ENCODE results near the gene DOCK9. TPM values are rescaled to one million over a fixed set of nuclear protein-coding genes. Genes with fewer than 3 reads are reported as not detected.

DOCK9 gene
- total and polyA plus RNA-seq, 8 donors, result 98.3 to 158 (median 109) TPM

GRCh38 chr13:98937911-98938381 lies 39.9 kb downstream of the DOCK9 start:
- H3K4me1 ChIP-seq, result no peaks in the 10 kb centered on the region

DNA sequence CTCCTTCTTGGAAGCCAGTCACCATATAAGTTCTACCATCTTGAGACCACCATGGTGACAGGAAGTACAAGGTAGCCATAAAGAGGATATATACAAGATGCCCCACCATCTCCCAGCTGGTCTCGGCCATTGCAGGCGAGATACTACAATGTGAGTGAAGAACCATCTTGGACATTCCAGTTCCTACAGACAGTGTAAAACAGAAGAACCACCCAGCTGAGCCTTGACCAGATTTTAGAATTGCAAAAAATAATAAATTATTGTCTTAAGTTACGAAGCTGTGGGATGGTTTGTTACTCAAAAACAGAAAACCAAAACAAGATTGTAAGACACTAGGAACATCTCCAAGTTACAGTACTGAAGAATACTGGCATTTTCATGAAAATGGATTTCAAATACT lies 43.6 kb downstream of the DOCK9 start:
- intact Hi-C loops (cut with DNase I), result no loop called here
- DNase-seq (no peak), ATAC-seq (no peak)
- Histone ChIP-seq H3K27ac (no peak overlapping the region), H3K9me3 (peaks cover 0 to 18% of the 10 kb centered on the region in 2 donors), H3K27me3 (no peaks in the 10 kb centered on the region), H3K4me3 (no peak overlapping the region), H3K36me3 (peaks cover 0 to 3% of the 10 kb centered on the region in 2 donors), H3K4me1 (no peaks in the 10 kb centered on the region)
- TF ChIP-seq, protein P1, sequence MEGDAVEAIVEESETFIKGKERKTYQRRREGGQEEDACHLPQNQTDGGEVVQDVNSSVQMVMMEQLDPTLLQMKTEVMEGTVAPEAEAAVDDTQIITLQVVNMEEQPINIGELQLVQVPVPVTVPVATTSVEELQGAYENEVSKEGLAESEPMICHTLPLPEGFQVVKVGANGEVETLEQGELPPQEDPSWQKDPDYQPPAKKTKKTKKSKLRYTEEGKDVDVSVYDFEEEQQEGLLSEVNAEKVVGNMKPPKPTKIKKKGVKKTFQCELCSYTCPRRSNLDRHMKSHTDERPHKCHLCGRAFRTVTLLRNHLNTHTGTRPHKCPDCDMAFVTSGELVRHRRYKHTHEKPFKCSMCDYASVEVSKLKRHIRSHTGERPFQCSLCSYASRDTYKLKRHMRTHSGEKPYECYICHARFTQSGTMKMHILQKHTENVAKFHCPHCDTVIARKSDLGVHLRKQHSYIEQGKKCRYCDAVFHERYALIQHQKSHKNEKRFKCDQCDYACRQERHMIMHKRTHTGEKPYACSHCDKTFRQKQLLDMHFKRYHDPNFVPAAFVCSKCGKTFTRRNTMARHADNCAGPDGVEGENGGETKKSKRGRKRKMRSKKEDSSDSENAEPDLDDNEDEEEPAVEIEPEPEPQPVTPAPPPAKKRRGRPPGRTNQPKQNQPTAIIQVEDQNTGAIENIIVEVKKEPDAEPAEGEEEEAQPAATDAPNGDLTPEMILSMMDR (IDR thresholded peaks at IDR 0.05), result no peak

More at GRCh38 chr13:98937911-98938381, 39.9 kb downstream of the DOCK9 start:
- H3K36me3 ChIP-seq, result peaks cover 0 to 3% of the 10 kb centered on the region in 2 donors
- no peaks in the 10 kb centered on the region for H3K27me3 ChIP-seq
- no peak overlapping the region for H3K27ac ChIP-seq
- H3K9me3 ChIP-seq, result peaks cover 0 to 18% of the 10 kb centered on the region in 2 donors
- TF ChIP-seq, protein P1 (IDR thresholded peaks at IDR 0.05), result no peak
- H3K4me3 ChIP-seq, result no peak overlapping the region
- intact Hi-C loops (cut with DNase I), result no loop called here
- ATAC-seq (no peak), DNase-seq (no peak)

DNA sequence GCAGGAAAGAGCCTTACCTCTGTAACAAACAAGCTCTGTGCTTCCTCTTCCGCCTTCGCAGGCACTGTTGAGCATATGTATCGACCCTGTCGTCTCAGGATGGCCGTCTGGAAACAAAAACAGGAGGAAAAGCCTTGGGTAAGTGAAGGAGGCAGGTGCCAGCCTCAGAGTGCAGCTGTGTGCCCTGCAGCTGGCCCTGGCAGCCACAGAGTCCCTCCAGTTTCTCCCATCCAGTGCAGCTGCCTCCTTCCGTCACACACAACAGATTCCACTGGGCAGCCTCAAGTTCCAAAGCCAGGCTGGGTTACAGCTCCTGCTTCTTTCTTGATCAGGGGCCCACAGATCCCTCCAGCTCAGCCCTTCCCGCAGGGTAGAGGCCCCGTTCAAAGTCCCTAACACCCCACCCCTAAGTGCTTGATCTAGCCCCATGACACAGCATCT lies 47.7 kb downstream of the DOCK9 start:
- Histone ChIP-seq H3K36me3 (peaks cover 0 to 3% of the 10 kb centered on the region in 2 donors), H3K27ac (peak overlapping the region in 1 of 2 donors; percentile 57), H3K9me3 (peaks cover 0 to 16% of the 10 kb centered on the region in 2 donors), H3K27me3 (no peaks in the 10 kb centered on the region), H3K4me1 (peaks cover 0 to 4% of the 10 kb centered on the region in 2 donors), H3K4me3 (no peak overlapping the region)
- DNase-seq (no peak), ATAC-seq (no peak)
- TF ChIP-seq, protein P1 (IDR thresholded peaks at IDR 0.05), result no peak
- intact Hi-C loops (cut with DNase I), result no loop called here

GRCh38 chr13:98927951-98928927 lies 49.6 kb downstream of the DOCK9 start:
- peak overlapping the region in 1 of 2 donors; percentile 42 for H3K27ac ChIP-seq
- H3K27me3 ChIP-seq, result no peaks in the 10 kb centered on the region
- H3K36me3 ChIP-seq, result no peaks in the 10 kb centered on the region
- no peaks in the 10 kb centered on the region for H3K9me3 ChIP-seq
- TF ChIP-seq, protein P1 (IDR thresholded peaks at IDR 0.05), result no peak
- no peak overlapping the region for H3K4me3 ChIP-seq
- intact Hi-C loops (cut with DNase I), result no loop called here
- ATAC-seq (peak; percentile 70), DNase-seq (peak in 1 of 4 donors; percentile 42)
- peaks cover 0 to 4% of the 10 kb centered on the region in 2 donors for H3K4me1 ChIP-seq

DNA sequence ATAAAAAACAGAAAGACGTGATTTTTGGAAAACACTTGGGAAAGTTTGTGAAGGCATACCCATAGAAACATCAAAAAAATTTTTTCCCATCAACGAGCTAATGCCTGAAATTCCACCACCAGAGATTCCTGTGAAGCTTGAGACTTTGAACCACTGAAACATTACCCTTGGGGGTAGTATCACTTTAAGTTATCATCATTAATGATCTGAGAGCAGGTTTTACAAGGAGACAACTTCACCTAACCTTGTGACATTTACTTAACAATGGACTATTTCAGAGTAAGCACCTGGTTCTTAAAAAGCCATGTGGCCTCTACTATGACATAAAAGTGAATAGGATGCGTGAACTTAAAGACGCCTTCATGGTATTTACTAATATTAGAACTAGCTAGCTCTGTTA lies 51.9 kb downstream of the DOCK9 start:
- H3K27me3 ChIP-seq, result no peaks in the 10 kb centered on the region
- H3K9me3 ChIP-seq, result no peaks in the 10 kb centered on the region
- TF ChIP-seq, protein P1 (IDR thresholded peaks at IDR 0.05), result no peak
- H3K4me1 ChIP-seq, result peaks cover 0 to 4% of the 10 kb centered on the region in 2 donors
- H3K36me3 ChIP-seq, result peaks cover 0 to 19% of the 10 kb centered on the region in 2 donors
- no peak overlapping the region for H3K27ac ChIP-seq
- intact Hi-C loops (cut with DNase I), result no loop called here
- DNase-seq (no peak), ATAC-seq (no peak)
- H3K4me3 ChIP-seq, result no peak overlapping the region
